HG03097 (cell line): ENCODE results near the gene DAB2.
"Not testable (repeated sequence)": the region's sequence is repeated elsewhere in the genome, so short reads cannot be mapped to it uniquely, and the experiment has no call there.

ENCODE experiments used
- ATAC-seq: cut with Tn5 transposase; IDR thresholded peaks from one replicate; pipeline ENCODE4 v1.9.1; 2021; ENCODE audit not compliant: unreplicated experiment, low FRiP score

Gene DAB2

DNA sequence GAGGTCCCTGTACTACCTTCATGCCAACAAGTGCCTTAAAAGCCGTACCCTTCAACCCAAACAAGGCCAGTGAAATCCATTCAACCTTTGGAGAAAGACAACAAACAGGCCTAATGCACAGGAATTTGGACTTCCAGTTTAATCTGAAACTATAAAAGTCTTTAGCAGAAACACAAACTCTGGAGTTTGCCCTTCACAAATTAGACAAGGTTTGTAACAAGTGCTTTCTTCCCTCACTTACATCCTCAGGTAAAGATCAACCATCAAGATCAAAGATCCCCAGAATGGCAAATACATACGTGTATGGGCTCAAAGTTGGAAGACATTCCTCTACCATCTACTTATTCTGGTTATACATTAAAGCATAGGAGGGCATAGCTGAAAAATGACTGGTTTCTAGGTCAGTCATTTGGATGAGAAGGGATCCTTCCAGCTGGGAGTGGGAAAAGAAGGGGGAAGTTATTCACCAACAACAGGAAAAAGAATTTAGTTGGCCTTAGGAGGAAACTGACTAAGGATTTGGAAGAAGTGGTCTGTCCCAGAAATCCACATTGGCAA is 2.0 kb downstream of the DAB2 start:
- no peak for ATAC-seq

DNA sequence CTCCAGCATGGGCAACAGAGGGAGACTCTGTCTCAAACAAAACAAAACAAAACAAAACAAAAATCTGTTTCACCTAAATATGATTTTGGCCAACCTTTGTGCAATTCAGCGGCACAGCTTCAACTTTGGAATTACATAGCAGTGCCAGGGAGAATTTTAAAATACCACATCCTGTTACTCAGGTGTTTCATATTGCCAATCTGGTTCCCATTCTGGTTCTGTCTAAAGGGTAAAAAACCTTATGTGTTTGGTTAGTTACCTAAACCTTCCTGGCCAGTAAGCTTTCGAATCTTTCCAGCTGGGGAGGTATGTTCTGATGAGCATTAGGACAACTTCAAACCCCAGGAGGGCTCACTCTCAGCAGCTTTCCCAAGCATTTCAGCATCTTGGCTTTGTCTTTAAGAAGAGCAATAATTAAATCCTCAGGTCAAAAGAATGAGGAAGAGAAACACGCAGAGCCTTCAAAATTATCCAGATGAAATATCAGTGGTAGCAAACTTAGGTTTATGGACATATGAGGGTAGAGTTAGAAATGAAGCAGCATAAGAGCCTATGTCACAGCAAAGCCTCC is 2.7 kb downstream of the DAB2 start:
- ATAC-seq, result no peak

- no peak for ATAC-seq
These were observed 4.2 kb downstream of the DAB2 start for GRCh38 chr5:39420482-39421145.

GRCh38 chr5:39419796-39420195 is 5.0 kb downstream of the DAB2 start:
- ATAC-seq, result no peak

DNA sequence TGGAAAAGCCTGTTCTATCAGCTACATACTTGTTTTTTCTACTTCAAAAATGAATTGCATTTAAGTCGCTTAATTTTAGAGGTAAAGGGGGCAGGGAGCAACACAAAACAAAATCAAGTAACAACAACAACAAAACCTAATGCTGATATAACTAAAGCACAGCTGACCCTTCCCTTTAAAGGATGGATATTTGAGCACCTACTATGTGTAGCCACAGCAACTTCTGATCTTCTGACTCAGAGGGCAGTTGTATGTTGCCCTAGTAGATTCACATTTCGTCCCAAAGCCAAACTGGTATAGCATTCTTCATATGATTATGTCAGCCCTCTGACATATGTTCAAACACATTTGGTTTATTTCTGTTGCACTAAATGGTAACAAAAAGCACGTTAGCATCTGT is 6.8 kb downstream of the DAB2 start:
- no peak for ATAC-seq

GRCh38 chr5:39415201-39415600 is 9.6 kb downstream of the DAB2 start:
- ATAC-seq, result no peak

- ATAC-seq, result no peak
These were observed 10.4 kb downstream of the DAB2 start for GRCh38 chr5:39414426-39414825.

DNA sequence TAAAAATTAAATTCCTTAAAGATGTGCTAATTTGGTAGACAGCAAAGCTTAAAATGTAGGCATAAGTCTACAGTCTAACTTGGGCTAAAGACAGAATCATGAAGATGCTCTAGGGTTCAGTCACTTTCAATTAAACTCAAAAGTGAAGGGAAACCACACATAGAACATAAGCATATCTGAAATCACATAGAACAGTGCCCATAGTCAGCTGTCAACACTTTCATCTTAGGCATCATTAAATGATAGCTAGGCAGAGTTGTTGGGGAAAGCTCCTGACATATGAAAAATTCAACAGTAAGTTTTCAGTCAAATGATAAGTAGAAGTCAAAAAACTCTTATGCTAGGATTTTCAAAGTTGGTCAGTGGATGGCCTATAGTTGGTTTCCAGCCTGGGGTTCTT is 11.0 kb downstream of the DAB2 start:
- ATAC-seq, result no peak

DNA sequence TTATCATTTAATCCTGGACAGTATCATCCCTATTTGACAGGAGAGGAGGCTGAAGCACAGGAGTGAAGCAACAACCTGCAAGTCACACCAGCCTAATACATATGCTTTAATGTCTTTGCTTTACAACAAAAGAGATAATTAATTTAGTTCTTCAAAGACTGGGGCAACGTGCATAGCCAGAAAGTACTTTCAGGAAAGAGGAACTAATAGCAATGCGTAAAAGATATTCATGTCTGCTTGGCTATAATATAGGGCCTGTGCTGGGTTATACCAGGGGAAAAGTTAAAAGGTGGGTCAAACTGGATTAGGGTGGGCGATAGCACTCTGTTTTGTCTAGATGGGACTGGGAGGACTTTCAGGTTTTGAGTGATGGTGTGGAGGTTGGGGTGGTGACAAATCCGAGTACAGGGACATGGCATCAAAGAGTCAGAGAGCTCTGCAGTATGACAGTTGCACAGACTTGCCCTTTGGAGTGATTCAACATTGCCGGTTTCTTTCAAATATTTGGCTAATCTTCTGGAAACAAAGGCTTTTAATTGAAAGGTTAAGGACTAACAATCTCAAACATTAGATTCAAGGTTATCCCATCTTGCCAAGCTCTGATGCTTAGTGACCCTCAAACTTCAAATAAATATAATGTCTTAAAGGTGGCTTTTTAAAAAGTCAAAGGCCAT is 11.9 kb downstream of the DAB2 start:
- ATAC-seq, result no peak

DNA sequence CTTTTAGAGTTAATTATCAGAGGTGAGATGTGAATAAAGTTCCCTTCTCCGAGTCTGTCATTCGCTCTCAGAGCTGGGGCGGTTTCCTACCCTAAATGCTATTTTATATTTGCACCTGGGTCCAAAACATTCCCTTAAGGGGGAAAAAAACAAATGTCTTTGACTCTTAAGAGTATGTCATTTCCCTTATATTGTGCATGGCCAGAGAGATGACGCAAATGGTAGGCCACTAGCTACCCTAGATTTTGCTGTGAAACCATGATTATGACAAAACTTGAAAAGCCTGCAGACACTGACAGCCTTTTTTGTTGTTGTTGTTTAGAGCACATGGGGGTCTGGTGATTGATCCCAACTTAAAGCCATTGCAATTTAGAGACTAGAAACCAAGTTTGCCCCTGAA is 12.8 kb downstream of the DAB2 start:
- ATAC-seq, result no peak

GRCh38 chr5:39411061-39411460 is 13.7 kb downstream of the DAB2 start:
- no peak for ATAC-seq

GRCh38 chr5:39409033-39409432 is 15.7 kb downstream of the DAB2 start:
- ATAC-seq, result no peak

GRCh38 chr5:39405083-39405843 is 19.5 kb downstream of the DAB2 start:
- no peak for ATAC-seq

GRCh38 chr5:39403761-39404160 is 21.0 kb downstream of the DAB2 start:
- not testable (repeated sequence) for ATAC-seq

DNA sequence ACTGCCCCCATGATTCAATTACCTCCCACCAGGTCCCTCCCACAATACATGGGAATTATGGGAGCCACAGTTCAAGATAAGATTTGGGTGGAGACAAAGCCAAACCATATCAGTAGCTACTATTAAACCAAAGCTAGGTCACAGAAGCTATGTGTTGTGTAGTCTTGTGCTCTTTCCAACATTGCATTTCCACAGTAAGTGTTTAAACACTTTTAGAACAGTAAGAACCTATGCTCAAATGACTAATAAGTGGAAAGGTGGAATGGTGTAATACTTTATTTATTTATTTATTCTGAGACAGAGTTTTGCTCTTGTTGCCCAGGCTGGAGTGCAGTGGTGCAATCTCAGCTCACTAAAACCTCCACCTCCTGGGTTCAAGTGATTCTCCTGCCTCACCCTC is 22.6 kb downstream of the DAB2 start:
- ATAC-seq, result not testable (repeated sequence)

DNA sequence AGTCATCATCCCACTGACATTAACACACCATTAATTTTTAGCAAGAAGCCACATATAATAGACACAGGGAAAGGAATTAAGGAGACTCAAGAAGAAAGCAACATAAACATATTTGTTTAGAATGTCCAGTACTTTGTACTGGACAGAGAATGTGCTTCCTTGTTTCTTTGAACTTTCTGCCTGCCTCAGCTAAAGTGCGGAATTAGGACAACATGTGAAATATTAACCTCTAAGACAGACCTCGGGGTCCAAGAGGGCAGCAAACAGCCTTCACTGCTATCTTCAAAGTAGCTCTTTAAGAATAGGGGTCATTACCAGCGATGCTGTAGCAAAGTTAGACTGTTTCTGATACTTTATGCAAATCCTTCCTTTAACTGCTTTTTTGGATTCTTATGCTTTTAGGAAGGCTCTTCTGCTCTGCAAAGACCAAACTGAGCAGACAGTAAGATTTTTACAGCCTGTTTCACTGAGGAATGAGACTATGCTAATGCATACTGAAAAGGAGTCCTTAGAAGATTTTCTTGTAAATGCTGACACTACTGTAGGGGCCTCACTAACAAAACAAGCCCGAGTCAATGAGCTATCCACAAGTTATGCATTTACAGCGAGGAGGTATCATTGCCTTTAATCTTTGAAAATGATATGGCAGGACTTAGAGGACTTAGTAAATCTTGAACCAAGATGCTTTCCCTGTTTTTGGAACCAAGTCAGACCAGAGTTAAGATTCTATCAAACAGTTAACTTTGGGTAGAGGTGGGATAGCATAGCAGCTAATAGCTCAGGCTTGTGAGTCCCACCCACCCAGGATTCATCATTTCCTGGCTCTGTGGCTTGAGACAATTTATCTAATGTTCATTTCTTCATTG is 23.8 kb downstream of the DAB2 start:
- ATAC-seq, result no peak

DNA sequence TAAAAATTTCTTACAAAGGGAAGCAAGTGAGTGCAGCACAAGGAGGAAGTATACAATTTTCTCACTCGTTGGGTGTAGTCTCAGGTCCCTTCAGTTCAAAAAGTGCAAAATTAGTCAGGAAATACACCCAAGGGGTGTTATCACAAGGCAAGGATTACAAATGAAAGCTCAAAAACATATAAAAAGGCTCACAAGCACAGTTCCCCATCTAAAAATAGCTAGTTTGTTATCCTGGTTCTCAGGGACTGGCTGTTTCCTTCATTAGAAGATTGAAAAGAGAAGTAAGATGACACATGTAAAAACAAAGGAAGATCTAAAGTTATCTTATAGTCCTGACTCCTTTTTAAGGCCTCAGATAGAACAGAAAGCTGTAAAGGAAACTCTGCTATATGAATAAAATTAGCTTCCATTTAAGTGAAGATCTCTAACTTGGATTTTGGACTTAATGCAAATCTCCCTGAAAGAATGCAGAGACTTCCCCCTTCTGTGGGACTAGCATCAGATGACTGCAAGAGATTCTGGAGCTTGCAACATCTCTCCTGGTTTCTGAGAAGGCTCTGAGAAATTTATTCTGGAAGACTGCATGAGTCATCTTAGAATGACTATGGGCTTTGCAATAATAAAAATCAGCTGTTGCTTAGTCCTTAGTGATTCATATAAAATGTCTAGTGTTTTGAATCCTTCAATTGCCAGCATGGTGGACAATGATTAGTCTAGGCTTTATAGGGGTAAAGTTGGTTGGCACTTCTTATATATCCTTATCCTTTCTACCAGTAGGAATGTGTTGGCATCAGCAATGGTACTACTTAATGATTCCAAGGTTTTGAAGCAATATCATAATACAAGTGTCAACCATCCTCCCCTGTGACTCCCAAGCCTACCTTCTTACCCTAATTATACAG is 25.4 kb downstream of the DAB2 start:
- ATAC-seq, result no peak

DNA sequence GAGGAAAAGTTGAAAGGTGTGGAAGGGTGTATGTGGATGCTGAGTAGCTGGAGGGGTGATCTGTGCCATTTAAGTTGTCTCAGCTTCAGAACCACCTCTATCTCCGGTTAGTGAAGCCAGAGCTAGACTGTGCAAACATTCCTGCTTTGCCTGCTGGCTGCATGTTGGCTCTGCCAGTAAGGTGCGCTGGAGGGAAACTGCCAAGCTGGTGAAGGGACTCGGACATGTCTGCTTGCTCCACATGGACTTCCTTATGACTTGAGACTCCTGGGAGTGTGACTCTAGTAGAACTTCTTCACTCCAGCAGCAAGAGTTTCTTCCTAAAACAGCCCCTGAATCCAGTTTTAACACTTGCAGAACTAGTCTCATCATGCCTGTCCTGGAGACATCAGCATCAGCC is 27.9 kb downstream of the DAB2 start:
- ATAC-seq, result no peak

GRCh38 chr5:39395521-39395920 is 29.3 kb downstream of the DAB2 start:
- ATAC-seq, result no peak
